GM21360 (cell line): ENCODE results near the gene CORO6.

ENCODE experiments used
- ATAC-seq: cut with Tn5 transposase; IDR thresholded peaks from one replicate; pipeline ENCODE4 v1.9.1; 2021; ENCODE audit warnings: mild to moderate bottlenecking, moderate library complexity; ENCODE audit not compliant: unreplicated experiment

The CORO6 gene

DNA sequence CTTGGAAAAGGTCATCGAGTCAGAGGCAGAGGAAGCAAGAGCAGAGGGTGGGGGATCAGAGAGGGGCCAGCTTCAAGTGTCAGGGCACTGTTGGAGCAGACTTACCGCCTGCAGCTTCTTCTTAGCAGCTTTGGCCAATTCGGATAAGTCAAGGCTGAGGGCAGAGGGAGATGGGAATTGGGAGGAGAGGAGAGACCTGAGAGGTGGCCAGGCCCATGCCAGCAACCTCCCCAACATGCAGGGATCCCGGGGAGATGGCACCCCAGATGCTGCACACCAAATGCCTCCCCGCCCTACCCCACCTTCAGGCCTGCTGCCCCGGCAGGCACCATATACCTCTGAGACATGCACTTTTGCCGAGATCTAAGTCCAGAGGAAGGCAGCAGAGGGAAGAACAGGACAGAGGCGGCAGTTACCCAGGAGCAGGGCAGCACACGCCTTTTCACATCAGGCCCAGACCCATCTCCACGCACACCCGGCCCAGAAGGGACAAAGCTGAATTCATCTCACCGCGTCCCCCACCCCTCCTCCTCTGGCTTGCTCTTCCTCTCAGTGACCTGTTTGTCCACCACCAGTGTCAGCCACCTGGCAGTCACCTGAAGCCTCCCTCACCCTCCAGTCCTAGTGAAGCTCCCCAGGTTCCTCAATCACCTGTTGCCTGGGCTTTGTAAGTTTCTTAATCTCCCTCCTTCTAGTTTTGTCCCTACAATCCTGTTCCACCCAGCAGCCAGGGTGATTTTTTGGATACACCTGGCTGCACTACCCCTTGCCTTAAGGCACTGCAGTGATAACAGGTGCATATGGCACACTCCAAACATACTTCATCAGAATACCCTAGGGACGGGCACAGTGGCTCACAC is 43.9 kb downstream of the CORO6 start:
- ATAC-seq: no peak

DNA sequence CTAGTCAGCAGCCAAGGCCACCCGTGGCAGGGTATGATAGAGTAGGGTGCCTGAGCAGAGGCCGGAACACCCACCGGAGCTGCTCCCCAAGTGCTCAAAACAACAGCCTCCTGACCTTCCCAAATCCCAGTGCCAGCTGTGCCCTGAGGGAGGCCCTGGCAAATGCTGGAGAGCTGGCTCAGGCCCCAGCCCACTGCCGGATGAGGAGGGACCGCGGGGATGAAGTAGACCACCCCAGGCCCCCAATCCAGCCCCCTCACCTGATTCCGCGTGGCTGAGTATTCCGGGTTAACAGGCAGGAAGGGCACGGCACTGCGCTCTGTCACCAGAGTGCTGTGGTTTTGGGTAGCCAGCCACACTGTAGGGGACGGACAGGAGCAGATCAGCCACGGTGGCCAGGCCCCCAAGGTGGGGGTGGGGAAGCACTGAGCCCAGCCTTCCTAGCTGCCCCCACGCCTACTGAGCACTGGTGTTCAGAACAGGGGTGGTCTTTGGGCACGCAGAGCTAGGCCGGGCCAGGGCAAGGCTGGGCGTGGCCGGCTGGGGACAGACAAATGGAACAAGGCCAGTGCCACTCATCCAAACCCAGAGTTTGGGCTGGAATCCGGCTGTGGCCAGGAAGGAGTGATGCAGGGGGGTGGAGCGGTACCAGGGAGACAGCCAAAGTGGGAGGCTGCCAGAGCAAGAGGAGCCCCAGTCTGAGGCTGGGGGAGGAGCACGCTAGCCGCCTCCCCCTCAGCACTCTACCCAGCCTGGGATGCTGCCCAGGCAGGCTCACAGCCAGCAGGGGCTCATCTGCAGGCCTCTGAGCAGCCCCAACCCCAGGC is 45.1 kb downstream of the CORO6 start:
- no peak for ATAC-seq

DNA sequence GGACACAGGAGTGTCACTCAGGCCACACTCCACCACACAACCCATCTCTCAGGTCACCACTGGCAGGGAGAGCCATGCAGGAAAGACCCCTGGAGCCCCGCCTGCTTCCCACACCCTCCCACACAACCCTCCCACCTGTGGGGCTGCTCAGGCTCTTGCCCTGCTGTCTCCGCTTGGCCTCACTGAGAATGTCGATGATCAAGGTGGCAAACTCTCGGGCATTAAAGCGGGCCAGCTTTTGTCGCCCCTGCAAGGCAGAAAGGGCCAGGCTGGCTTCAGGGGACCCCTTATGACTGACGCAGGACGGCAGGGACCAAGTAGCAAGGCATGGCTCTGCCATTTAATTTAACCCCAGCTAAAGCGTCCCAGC is 45.7 kb downstream of the CORO6 start:
- no peak for ATAC-seq

DNA sequence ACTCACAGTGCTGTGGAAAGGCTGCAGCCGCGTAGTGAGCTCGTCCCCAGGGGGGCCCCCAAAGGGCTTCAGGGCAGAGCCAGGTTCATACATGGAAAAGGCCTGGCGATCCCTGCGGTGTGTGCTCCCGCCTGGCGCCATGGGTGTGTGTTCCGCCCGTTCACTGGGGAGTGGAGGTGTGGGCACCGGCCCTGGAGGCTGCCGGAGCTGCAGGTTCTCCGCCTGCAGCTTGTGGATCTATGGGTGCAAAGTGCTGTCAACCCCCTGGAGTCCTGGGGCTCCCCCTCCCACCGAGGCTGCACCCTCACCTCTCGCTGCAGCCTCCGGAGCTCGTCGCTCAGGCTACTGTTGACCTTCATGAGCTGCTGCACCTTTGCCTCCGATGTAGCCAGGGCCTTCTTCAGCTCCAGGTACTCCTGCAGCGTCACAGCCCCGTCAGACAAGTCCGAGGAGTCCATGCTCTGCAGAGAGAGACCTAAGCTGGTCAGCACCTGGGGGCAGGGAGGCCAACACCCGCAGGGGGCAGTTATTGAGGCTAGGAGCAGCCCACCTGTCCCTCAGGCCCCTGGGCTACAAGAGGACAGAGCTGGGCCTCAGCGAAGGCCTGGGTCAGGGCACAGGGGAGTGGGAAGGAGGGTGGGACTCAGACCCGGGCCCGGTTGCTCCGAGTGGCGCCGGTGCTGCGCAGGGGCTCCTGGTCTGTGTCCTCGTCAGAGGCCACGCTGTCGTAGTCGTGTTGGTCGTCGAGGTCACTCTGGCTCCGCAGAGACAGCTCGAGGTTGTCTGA is 46.3 kb downstream of the CORO6 start:
- no peak for ATAC-seq

DNA sequence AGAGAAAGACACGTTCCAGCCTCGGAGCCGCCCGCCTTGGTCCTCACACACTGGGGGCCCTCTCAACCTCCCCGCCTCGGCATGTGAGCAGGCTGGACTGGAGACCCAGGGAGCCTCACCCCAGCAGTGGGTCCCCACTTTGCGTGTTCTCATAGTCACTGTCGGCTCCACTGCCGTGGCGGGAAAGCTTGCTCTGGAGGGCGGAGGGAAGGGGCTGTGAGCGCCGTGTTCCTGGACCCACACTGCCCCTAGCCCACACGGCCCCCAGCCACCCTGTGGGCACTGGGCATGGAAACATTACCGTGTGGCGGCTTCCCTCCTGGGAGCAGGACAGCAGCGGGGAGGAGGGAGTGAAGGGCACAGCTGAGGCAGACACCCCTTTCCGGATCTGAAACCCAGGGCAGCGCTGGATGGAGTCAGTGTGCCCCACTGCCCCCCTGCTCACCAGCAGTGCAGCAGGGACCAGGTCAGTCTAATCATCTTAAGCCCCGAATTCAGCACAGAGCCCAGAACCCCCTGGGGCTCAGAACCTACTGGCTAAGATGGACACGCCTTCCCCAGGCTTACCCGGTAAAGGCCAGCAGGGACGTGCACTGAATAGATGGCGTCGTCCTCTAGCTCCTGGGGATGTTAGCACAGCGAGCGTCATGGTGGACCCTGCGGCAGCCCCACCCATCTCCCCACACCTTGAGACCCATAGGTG is 47.0 kb downstream of the CORO6 start:
- ATAC-seq: no peak

DNA sequence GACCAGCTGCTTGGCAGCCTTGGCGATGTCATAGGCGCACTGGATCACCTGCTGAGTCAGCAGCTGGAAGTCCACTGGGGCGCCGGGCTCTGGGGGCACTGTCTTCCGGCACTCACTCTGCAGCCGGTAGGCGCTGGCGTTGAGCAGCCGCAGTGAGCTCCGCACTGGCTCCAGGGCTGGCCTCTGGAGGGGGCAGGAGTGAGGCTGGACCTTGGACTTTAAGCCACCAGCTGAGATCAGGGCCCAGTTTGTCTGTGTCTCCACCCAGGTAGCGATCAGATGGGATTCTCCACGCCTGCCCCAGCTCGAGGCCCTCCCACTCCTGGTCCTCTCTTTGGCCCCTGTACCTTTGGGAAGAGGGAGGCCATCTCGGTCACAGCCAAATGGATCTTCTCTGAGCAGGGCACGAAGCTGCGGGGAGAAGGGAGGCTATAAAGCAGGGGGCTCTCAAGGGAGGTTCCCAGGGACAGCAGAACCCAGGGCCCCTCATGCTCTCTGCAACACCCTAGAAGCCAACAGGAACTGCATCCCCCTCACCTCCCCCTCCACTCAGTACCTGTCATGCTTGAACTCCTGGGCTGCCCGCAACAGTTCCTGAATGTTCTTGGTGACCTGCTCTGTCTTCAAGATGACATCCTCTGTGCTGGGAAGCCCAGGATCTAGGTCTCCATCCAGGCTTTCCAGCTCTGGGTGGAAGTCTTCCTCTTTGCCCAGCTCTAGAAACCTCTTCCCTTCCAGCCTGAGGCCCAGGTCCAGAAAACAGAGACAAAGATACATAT is 47.8 kb downstream of the CORO6 start:
- no peak for ATAC-seq

DNA sequence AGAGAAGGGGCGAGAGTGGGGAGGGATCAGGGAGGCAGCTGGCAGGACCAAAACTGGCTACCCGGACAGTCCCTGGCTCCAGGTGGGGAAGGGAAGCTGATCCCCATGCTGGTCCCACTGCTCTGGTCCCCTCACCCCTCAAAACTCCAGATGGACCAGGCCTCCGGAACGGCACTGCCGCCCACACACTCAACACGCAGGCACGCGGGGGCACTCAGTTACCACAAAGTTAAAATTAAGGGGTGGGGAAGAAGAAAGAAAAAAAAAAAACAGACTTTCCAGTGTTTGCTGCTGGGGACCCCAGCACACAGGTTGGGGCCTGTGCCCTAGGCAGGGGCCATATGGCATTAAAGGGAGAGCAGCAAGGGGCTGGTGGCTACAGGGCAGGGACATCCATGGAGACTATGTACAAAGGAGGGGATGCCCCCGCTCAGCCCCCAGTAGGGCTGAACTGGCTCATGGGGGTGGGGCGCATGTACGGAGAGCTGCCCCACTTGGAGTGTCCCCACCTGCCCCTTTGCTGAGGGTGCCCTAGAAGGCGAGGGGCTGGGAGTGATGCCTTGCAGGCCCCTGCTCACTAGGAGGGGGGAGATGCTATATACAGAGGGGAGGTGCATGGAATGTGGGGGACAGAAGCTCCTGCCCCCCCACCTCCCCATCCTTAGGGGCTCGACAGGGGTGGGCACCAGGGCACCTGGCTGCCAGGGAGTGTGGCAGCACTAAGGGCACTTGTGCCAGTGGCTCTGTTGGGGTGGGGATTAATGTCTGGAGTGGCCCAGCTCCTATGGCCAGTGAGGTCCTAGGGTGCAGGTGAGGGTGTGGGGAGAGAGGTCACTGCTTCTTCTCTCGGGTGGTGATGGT is 48.6 kb downstream of the CORO6 start:
- no peak for ATAC-seq

DNA sequence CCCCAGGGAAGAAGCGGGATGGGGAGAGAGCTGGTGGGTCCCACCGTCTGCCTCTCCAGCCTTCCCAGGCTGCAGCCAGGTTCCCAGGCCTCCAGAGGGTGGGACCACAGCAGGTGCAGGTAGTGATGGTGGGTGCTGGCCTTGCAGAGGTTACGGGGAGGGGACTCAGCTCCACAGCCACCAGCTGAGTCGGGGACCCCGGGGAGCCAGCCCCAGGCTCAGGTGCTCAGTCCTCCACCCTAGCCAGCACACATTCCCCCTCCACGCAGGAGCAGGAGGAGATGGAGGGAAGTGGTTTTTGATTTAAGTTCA is 49.2 kb downstream of the CORO6 start:
- no peak for ATAC-seq

DNA sequence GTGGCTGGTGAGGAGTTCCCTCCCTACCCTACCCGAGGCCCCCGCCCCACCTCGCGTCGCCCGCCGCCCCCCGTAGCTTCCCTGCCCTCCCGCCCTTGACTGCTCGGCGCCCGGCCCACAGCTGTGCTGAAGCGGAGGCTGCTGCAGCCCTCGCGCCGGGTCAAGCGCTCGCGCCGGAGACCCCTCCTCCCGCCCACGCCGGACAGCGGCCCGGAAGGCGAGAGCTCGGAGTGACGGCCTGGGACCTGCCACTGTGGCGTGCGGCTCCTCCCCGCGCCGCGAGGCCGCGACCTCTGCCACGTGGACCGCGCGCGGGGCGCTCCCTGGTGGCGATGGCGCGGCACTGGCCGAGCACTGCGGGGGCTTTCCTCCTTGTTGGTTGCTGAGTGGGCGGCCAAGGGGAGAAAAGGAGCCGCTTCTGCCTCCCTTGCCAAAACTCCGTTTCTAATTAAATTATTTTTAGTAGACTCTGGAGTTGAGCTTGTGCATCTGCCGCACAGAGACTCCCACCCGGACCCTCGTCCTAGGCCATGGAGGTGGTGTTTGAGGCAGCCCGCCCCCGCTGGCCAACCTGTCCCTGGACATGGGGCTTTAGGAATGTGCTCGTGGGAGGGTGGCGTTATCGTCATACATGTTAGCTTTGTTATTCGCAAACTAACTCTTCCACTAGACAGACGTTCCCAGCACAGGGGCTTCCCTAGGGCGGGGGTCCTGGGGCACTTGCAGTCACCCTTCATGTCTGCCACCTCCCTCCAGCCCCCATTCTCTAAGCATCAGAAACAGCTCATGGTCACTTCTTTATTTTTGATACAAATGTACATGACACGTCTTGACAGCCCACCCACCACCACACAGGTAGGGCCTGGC is 49.8 kb downstream of the CORO6 start:
- ATAC-seq: no peak

DNA sequence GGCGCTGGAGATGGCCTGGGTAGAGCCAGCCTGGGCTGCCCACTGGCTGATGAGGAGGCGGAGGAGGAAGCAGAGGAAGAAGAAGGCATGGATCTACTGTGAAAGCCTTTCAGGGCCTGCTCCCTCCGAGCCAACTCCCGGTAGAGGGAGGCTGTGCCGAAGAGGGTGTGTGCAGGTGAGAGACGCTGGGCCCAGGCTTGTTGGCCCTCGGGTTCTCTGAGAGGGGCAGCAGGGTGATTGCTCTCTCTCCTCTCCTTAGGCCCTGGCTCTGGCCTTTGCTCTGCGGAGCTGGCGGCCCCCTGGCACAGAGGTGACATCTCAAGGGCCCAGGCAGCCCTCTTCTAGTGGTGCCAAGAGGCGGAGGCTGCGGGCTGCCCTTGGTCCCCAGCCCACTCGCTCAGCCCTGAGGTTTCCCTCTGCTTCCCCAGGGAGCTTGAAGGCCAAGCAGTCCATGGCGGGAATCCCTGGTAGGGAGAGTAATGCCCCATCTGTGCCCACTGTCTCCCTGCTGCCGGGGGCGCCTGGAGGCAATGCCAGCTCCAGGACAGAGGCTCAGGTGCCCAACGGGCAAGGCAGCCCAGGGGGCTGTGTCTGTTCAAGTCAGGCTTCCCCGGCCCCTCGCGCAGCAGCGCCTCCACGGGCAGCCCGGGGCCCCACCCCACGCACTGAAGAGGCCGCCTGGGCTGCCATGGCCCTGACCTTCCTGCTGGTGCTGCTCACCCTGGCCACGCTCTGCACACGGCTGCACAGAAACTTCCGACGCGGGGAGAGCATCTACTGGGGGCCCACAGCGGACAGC is 50.6 kb downstream of the CORO6 start:
- no peak for ATAC-seq

DNA sequence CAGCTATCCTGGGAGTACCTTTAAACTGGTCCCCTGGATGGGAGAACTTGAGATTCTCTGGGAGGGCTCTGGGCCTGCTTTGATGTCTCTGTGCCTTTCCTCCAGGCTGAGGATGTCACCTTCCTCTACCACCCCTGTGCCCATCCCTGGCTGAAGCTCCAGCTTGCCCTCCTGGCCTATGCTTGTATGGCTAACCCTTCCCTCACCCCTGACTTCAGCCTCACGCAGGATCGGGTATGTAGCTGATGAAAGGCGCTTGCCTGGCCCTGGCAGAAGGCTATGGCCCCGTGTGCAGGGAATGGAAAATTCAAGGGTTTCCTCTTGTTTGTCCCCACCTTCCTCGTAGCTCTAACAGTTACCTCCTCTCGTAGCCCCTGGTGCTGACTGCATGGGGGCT is 51.2 kb downstream of the CORO6 start:
- no peak for ATAC-seq

DNA sequence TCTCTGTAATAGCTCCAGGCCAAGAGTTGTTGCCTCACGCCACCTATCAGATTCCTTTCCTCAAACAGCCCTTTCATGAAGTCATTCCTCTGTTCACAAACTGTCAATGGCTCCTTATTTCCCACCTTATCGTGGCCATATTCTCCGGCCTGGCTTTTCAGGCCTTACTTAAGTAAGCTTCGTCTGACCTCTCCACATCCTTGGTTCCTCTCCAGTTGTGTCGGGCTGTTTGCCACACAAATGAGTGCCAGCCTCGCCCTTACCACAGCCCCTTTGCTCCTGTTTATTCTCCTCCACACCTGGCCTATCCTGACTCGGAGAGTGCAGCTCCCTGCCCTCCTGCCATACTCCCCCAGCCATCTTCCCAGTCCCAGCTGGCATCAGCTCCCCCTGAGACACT is 52.2 kb downstream of the CORO6 start:
- ATAC-seq: no peak

DNA sequence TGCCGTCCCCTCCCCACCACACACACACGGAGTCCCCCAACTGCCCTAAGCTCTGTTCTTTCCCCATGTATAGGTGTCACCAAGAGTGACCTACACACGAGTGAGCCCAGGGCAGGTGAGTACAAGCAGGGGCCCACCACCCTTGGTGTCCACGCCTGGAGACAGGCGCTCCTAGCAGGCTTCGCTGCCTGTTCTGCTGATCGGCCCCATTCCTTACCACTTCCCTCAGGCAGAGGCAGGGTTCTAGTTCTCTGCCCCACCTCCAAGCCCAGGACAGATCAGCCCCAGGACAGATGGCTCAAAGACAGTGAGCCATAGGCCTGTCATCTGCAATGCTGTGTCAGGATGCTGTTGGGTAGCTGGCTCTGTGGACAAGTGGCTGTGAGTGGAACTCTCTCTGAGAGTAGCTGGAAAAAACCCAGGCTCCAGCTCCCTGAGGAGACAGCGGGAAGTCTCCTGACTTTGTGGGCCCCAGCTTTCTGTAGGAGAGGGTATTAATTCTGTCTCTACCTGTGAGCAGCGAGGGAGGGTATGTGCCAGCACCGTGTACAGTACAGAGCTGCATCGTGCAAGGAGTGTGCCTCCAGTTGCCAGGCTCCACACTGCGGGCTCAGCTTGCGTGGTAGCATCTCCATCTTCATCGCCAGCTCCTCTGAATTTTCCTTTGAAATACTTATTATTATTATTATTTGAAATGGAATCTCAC is 53.3 kb downstream of the CORO6 start:
- ATAC-seq: no peak

DNA sequence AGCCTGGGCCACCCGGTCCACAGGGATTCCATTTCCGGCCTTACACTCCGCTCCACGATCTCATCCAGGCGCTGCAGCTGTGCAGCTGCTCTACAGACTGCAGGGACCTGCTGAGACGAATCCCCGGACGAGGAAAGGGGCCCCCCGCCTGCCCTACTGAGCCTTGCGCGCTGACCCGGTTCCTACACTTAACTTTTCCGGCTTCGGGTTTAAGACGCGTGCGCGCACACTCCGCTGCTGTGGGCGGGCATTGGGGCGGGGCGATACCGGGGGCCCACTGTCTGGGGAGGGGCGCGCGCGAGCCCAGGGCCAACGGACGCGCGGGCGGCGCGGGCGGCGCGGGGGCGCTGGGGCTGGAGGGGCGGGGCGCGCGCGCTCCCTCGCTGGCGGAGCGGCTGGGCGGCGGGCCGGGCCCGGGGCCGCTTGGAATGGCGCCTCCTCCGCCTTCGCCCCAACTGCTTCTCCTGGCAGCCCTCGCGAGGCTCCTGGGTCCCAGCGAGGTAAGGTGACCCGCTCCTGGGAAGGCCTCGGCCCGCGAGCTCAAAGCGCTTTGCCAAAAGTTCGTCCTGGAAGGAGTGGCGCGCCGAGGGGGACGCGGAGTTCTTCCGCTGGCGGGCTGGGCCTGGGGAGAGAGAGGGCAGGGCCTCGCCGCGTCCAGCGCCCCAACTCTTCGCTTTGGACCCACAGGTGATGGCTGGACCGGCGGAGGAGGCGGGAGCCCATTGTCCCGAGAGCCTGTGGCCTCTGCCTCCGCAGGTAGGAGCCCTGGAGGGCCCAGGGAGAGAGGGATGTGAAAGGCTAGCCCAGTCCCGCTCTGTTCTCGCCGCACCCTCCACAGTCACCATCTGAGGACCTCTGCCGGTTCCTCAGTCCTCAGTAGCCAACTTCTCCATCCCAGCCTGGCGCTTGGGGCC is 54.1 kb downstream of the CORO6 start, which contains the start of gene TP53I13:
TP53I13 (plus strand) TSS at position 371 of the 914 bp plus-strand sequence; CDS start at position 429, 58 bp downstream.
- peak; percentile 37 for ATAC-seq

DNA sequence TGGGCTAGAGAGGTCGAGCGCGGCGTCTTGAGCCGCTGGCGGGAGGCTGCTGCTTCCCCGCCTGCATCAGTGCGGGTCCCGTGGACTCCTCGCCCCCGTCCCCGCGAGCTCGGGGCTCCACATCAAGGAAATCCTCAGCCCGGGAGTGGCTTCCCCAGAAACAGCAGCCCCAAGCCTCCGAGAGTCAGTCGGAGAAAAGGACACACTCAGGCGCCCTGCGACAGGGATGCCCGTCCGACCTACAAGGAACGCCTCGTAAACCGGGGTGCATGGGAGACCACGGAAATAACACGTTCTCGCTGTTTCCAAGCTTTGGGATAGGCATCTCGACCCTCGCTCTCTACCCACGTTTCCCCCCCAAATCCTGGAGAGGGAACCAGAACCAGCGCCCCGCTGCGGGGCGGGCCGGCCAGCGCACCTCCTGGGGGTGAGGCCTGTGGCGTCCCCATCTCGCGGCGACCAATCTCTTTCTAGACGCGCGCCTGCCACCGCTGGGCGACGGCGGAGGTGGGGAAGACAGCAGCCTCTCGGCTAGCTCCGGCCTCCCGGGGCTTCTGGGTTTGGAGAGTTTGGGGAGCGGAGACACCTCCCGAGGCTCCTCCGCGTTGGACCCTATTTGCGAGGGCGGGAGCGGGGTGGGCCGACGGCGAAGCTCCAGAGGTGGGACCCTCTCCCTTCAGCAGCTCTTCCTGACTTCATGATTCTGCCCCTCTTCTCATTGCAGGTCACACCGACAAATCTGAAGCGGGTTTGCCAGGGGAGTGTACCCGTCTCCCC is 55.0 kb downstream of the CORO6 start:
- peak; percentile 32 for ATAC-seq
